Thymus (tissue), 11 donors: ENCODE data around the gene FAM186B. TPM values are rescaled to one million over a fixed set of nuclear protein-coding genes. Genes with fewer than 3 reads are reported as not detected.

Source experiments
- DNase-seq, 9 donors: peaks; one replicate each; pipeline ENCODE4 v3.0.0-alpha.2; 2013; ENCODE audit warnings: low spot score in 9 of 9, low read depth in 6 of 9, missing footprints in 1 of 9
- H3K27ac ChIP-seq, 2 donors: one replicate each; pipeline ENCODE4 v1.5.1; 2013; ENCODE audit warnings: control low read depth in 1 of 2, low read depth in 1 of 2, low read length in 1 of 2, mild to moderate bottlenecking in 1 of 2, moderate library complexity in 1 of 2
- H3K27me3 ChIP-seq, 2 donors: one replicate each; pipeline ENCODE4 v1.5.1; 2013; ENCODE audit warnings: low read length in 1 of 2; ENCODE audit not compliant: control insufficient read depth in 2 of 2, insufficient read depth in 1 of 2
- H3K36me3 ChIP-seq, 2 donors: one replicate each; pipeline ENCODE4 v1.5.1; 2013; ENCODE audit warnings: low read length in 1 of 2, mild to moderate bottlenecking in 1 of 2, moderate library complexity in 1 of 2; ENCODE audit not compliant: control insufficient read depth in 2 of 2, insufficient read depth in 2 of 2
- H3K4me1 ChIP-seq, 2 donors: one replicate each; pipeline ENCODE4 v1.5.1; 2013; ENCODE audit warnings: low read length in 2 of 2; ENCODE audit not compliant: control insufficient read depth in 2 of 2, insufficient read depth in 2 of 2
- H3K4me3 ChIP-seq, 2 donors: one replicate each; pipeline ENCODE4 v1.5.1; 2013; ENCODE audit warnings: low read length in 2 of 2, control low read depth in 1 of 2, mild to moderate bottlenecking in 1 of 2
- H3K9me3 ChIP-seq, 2 donors: one replicate each; pipeline ENCODE4 v1.5.1; 2013; ENCODE audit warnings: low read length in 1 of 2, mild to moderate bottlenecking in 1 of 2; ENCODE audit not compliant: control insufficient read depth in 2 of 2, insufficient read depth in 1 of 2
- WGBS: extraction: QIAGEN DNeasy Blood & Tissue Kit; methylation state at CpG from one replicate; pipeline ENCODE4 v1.1.7; 2013; 5-methylcytosine and 5-hydroxymethylcytosine counted together
- polyA plus RNA-seq: library from polyadenylated mRNA; stranded (reverse); fragments of 200-250 nt; gene quantifications from one replicate; pipeline ENCODE4 v1.2.3, GENCODE V29; 2013
- total RNA-seq: library from RNA; stranded (reverse); fragments of 120-200 nt; gene quantifications from one replicate; pipeline ENCODE4 v1.2.4, GENCODE V29; 2013
- donor health status: healthy.

FAM186B gene
- total and polyA plus RNA-seq, 2 donors = 0.09 TPM

- DNase-seq = no peak
- H3K27me3 ChIP-seq = peaks cover 9 to 99% of the 10 kb centered on the region in 2 donors
- H3K4me1 ChIP-seq = peaks cover 8 to 39% of the 10 kb centered on the region in 2 donors
- H3K9me3 ChIP-seq = peaks cover 1 to 7% of the 10 kb centered on the region in 2 donors
- WGBS = 94% methylated on average over 4 of the region's 4 CpGs
- H3K27ac ChIP-seq = no peak overlapping the region
- no peaks in the 10 kb centered on the region for H3K36me3 ChIP-seq
- H3K4me3 ChIP-seq = no peak overlapping the region
Observed at GRCh38 chr12:49545815-49546214, 59.6 kb downstream of the FAM186B start.

DNA sequence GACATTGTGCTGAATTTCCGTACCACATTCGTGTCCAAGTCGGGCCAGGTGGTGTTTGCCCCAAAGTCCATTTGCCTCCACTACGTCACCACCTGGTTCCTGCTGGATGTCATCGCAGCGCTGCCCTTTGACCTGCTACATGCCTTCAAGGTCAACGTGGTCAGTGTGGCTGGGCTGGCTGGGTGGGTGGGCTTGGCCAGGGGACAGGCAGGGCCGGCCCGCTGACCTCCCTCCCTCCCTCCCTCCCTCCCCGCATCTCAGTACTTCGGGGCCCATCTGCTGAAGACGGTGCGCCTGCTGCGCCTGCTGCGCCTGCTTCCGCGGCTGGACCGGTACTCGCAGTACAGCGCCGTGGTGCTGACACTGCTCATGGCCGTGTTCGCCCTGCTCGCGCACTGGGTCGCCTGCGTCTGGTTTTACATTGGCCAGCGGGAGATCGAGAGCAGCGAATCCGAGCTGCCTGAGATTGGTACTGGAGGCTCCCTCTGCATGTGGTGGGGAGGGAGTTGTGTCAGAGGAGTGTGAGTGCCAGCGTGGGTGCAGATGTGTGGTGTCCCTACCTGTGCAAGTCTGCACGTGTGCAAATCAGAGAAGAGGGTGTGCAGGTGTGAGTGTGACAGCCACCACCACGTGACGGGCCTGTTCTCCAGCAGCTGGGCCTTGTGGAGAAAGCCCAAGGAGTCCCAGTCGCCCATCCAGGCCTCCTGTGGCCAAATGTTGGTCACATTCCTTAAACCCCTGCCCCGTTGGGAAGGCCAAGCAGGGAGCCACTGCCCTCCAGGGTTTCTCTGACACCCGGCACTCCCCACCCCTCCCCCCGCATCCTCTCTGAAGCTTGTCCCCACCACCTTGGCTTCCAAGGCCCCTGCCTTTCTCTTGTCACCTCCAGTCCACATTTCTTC is 61.3 kb downstream of the FAM186B start:
- Histone ChIP-seq H3K4me3 (no peak overlapping the region), H3K36me3 (no peaks in the 10 kb centered on the region), H3K27ac (no peak overlapping the region), H3K27me3 (peaks cover 19 to 99% of the 10 kb centered on the region in 2 donors), H3K9me3 (peaks cover 0 to 10% of the 10 kb centered on the region in 2 donors), H3K4me1 (peaks cover 13 to 47% of the 10 kb centered on the region in 2 donors)
- no peak for DNase-seq
- WGBS = 60% methylated on average over 39 of the region's 39 CpGs

- Histone ChIP-seq H3K27ac (no peak overlapping the region), H3K36me3 (no peaks in the 10 kb centered on the region), H3K4me3 (no peak overlapping the region), H3K27me3 (peaks cover 25 to 96% of the 10 kb centered on the region in 2 donors), H3K4me1 (peaks cover 8 to 43% of the 10 kb centered on the region in 2 donors), H3K9me3 (peaks cover 0 to 7% of the 10 kb centered on the region in 2 donors)
- WGBS = 77% methylated on average over 20 of the region's 20 CpGs
- DNase-seq = peak in 1 of 9 donors; percentile 43
Observed at GRCh38 chr12:49543221-49543913, 62.1 kb downstream of the FAM186B start.

GRCh38 chr12:49542592-49543160 is 62.8 kb downstream of the FAM186B start:
- WGBS = 97% methylated on average over 15 of the region's 15 CpGs
- H3K27me3 ChIP-seq = peaks cover 32 to 96% of the 10 kb centered on the region in 2 donors
- peaks cover 11 to 46% of the 10 kb centered on the region in 2 donors for H3K4me1 ChIP-seq
- no peak overlapping the region for H3K4me3 ChIP-seq
- no peak for DNase-seq
- no peaks in the 10 kb centered on the region for H3K36me3 ChIP-seq
- peaks cover 0 to 7% of the 10 kb centered on the region in 2 donors for H3K9me3 ChIP-seq
- no peak overlapping the region for H3K27ac ChIP-seq

- DNase-seq = no peak
- 89% methylated on average over 7 of the region's 7 CpGs for WGBS
- peaks cover 37 to 96% of the 10 kb centered on the region in 2 donors for H3K27me3 ChIP-seq
Observed at GRCh38 chr12:49541911-49542505, 63.4 kb downstream of the FAM186B start.

GRCh38 chr12:49541140-49541861 is 64.1 kb downstream of the FAM186B start:
- Histone ChIP-seq H3K36me3 (no peaks in the 10 kb centered on the region), H3K4me3 (no peak overlapping the region), H3K27me3 (peaks cover 40 to 97% of the 10 kb centered on the region in 2 donors), H3K4me1 (peaks cover 13 to 51% of the 10 kb centered on the region in 2 donors), H3K9me3 (peaks cover 0 to 7% of the 10 kb centered on the region in 2 donors), H3K27ac (no peak overlapping the region)
- no peak for DNase-seq
- WGBS = 96% methylated on average over 18 of the region's 18 CpGs

More at GRCh38 chr12:49541911-49542505, 63.4 kb downstream of the FAM186B start:
- no peaks in the 10 kb centered on the region for H3K36me3 ChIP-seq
- H3K4me1 ChIP-seq = peaks cover 13 to 51% of the 10 kb centered on the region in 2 donors
- no peak overlapping the region for H3K4me3 ChIP-seq
- H3K27ac ChIP-seq = no peak overlapping the region
- H3K9me3 ChIP-seq = peaks cover 0 to 7% of the 10 kb centered on the region in 2 donors

DNA sequence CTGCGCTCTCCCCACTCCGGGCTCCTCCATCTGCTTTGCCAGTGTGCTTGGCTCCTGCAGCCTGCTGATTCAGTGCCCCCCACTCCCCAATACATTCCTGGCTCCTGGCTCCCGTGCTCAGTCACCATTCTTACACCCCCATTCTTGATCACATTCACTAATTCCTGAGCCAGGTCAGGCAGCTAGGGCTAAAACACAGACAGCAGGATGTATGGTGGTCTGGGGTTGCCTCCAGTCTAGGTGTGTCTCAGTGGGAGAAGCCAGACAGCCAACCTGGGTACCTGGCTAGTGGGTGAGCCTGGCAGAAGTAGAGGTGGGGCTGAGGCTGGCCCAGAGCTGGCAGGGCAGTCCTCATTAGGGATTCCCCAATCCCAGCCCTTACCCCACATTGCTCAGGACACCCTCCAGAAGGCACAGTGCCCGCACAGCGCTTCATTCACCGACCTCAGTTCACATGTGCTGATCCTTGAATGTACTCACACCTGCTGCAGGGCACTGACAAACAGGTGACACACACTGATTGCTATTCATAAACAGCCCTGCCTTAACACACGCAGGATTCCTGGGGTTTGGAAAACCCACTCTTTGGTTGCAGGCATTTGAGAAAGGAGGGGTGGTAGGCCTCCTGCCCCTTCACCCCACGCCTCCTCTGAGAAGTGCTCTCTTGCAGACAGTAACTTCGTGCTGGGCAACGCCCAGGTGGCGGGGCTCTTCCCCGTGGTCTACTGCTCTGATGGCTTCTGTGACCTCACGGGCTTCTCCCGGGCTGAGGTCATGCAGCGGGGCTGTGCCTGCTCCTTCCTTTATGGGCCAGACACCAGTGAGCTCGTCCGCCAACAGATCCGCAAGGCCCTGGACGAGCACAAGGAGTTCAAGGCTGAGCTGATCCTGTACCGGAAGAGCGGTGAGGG is 65.0 kb downstream of the FAM186B start:
- DNase-seq = no peak
- 86% methylated on average over 21 of the region's 21 CpGs for WGBS
- H3K4me1 ChIP-seq = peaks cover 13 to 51% of the 10 kb centered on the region in 2 donors
- no peak overlapping the region for H3K27ac ChIP-seq
- no peak overlapping the region for H3K4me3 ChIP-seq
- peaks cover 47 to 97% of the 10 kb centered on the region in 2 donors for H3K27me3 ChIP-seq
- H3K36me3 ChIP-seq = no peaks in the 10 kb centered on the region
- peaks cover 0 to 7% of the 10 kb centered on the region in 2 donors for H3K9me3 ChIP-seq
